Erythroblast (primary cell): ENCODE results near the gene LRP1B.

Source experiments
- DNase-seq, 2 experiments: peaks; one replicate each; lab custom pipeline; 2025; lab: John Stamatoyannopoulos, UW
- GATA1 ChIP-seq: IDR thresholded peaks from 2 replicates; pipeline ENCODE4 v1.6.1; 2011; ENCODE audit warnings: low read depth, mild to moderate bottlenecking, control low read depth, low read length, moderate library complexity
- POLR2A ChIP-seq: IDR thresholded peaks from 2 replicates; pipeline ENCODE4 v1.6.1; 2011; ENCODE audit warnings: mild to moderate bottlenecking, low read length

The LRP1B gene

DNA sequence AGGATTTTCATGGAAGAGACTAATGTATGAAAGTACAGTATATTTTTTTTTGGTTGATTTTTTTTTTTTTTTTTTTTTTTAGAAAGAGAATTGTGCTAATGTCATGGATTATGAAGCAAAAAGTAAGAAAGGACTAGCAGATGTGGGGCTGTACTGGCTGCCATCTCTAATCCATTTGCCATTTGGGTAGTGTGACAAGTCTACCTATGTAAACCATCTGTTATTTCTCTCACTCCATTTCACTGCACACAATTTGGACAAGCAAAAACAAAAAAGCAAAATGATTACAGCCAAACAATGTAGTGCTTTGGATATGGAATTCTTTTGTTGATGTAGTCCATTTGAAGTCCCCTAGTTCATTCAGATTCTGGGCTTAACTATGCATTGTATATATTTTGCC, 1355.4 kb downstream of the LRP1B start:
- DNase-seq = no peak
- TF ChIP-seq POLR2A (no peak), GATA1 (no peak)

DNA sequence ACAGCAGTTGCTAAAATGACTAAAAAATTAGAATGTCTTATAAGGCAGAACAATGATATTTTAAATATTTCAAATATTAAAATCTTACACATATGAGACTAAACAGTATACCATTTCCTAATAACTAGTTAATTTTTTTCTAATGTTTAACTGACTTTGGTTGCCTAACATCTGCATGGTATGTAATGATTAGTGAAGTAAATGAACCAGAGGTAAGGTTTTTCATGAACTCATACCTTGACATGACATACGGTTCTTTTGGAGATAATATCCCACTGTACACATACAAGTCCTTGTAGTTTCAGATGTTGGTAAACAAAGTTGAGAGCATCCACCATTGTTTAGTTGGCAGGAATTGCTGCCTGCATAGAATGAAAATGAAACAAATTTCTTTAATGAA, 1360.2 kb downstream of the LRP1B start:
- DNase-seq = no peak
- TF ChIP-seq GATA1 (no peak), POLR2A (no peak)

DNA sequence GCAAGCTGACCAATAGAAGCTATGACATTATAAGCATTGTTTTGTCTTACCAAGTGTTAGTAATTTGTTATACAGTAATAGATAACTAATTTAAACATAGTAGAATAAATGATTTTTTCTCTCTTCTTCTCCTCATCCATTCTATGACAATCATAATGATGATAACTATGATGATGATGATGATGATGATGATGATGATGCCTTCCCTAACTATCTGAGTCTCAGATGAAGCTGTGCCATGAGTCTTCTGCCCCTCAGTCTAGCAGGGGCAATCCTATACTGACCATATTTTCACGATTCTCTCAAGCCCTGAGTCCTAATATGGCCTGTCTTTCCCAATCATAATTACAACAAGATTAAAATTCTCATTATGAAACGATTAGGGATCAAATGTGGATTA, 1369.0 kb downstream of the LRP1B start:
- DNase-seq = no peak

DNA sequence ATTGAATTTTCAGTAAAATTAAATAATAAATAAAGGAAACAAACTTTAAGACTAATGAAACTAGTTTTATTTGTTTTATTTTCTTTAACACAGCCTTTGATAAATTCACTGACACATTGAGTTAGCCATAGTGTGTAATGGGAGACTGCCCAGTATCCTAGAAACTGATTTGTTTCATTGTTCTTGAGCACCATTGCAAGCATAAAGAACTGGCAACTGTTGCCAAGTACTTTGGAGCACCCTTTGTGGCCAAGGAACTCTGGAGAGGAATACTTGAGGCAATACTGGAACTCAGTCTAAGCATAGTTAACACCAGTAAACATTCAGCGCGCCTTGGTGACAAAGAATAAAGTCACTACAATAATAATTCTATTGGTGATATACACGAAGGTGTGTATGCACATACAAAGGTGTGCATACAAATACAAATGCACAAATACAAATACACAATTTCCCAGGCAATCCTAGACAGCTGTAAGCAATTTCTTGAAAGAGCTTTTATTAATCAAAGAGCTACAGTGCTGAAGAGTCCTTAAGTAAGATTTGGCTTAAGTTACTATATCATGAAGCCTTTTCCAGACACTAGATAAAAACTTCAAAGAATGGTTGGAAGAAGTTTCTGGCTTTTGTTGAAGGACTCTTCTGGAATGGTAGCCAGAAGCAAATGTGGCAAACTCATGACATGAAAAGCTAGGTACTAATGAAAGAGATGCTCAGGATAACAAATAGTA, 1371.2 kb downstream of the LRP1B start:
- TF ChIP-seq POLR2A = no peak
- TF ChIP-seq GATA1 = no peak
- DNase-seq = no peak

More for the DNA sequence above, 1369.0 kb downstream of the LRP1B start:
- TF ChIP-seq POLR2A = no peak
- TF ChIP-seq GATA1 = no peak

DNA sequence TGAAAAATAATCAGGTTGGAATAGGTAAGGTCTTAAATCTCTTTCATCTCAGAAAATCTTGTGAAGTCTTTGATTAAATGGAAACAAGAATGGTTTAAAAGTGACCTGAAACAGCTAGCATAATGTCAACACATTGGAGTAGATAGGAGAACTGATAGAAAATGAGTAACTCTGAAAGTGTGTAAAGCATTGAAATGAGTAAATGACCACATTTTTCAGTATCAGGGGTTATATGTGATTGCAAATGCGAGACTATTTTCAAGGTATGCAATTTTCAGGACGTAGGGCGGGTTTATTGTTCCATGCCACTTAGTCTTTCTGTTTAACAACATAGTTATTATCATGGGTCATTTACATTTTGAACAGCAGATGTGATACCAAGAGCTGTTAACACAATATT, 1383.2 kb downstream of the LRP1B start:
- no peak for DNase-seq
- TF ChIP-seq POLR2A (no peak), GATA1 (no peak)

DNA sequence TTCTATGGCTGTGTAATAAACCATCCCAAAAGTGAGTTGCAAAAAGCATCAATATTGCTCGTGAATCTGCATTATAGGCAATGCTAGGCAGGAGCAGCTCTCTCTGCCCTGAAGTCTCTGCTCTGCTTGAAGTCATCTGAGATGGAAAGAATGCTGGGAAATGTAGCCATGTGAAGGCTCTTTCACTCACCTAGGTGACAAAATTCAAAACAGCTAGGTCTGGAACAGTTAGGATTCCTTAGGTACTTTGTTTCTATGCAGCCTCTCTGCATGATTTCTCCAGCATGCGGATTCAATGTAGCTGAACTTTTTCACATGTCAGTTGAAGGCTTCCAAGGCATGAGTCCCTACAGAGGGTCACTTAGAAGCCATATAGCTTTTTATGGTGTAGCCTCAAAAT, 1383.7 kb downstream of the LRP1B start:
- TF ChIP-seq GATA1 = no peak
- TF ChIP-seq POLR2A = no peak
- no peak for DNase-seq

DNA sequence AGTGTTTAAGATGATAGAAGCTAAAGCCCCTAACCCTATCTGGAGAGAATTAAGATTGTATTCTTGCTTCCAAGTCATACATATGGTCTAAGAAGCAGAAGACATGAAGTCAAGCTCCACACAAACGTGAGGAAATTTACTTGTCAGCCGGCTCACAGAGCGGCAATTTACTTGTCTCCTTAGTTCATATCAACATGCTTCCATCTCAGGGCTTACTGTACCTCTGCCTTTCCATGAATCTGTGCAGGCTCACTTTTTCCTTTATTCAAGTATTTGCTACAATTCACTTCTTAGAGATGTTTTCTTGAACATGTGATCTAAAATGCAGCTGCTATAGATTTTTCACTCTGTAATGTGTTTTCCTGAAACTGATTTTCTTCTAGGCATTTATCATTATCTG, 1386.4 kb downstream of the LRP1B start:
- TF ChIP-seq GATA1 (no peak), POLR2A (no peak)
- DNase-seq = no peak

DNA sequence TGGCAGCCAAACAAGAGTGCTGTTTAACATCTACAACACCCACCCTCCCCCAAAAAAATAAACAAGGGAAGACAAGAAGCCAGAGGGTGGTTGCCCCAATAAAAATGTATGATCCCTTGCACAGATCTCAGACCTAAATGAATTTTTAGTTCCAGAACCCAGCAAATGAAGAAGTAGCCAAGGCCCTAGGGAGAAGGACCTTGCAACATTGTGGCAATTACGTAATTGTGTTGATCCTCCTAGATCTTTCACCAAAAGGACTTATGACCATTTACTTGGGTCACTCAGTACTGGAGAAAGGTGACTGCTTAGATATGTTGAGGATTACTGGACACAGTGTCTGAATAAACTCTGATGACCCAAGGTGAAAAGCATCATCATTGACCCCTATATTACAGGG, 1393.8 kb downstream of the LRP1B start:
- no peak for DNase-seq
- TF ChIP-seq POLR2A (no peak), GATA1 (no peak)

DNA sequence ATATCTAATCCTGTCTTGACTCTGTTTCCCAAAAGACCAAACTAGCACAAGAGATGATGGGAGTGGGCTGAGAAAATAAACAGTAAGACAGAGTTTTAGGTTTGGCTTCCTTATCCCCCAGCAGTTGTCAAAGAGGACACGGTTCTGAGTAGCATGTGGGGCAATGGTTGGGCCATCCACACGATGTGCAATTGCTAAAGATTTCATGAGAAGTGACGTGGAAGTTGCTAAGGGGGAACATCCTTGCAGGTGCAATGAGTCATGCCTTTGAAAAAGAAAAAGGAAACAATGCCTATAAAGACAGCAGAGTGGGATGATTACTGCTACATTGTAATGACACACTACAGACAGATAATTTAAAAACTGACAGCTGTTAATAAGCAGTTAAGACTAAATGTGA, 1395.8 kb downstream of the LRP1B start:
- DNase-seq = no peak
- no peak for TF ChIP-seq POLR2A
- TF ChIP-seq GATA1 = no peak

DNA sequence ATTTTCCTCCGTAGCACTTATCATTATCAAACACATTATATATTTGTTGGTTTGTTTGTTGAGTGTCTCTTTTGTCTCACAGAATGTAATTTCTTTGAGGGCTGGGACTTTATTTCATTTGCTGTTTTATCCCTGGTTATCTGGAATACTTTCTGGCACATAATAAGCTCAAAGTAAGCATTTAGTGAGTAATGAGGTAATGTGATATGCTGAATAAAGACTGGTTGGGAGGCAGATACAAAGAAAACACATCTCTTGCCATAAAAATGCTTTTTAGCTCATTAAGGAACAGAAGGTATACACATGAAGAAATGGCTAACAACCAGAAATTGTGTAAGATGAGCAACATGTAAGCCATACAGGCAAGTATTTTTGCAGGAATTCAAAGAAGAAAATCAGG, 1411.8 kb downstream of the LRP1B start:
- DNase-seq = no peak
- TF ChIP-seq POLR2A (no peak), GATA1 (no peak)

DNA sequence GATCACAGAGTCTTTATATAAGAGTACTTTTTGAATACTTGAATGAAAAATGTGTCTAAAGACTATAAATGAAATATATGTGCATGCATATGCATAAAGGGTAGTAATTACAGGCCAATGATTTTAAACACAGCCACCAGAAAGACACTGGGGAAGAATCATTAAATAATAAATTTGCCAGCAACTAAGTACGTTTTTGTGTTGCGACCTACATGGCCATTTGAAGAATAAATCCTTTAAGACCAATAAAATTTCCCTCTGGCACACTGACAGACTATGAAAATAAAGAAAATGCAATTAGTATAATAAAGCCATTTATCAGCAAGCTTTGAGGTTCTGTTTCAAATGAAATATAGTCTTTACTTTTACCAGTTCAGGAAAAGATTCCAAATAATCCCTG, 1413.3 kb downstream of the LRP1B start:
- TF ChIP-seq GATA1 (no peak), POLR2A (no peak)
- no peak for DNase-seq

DNA sequence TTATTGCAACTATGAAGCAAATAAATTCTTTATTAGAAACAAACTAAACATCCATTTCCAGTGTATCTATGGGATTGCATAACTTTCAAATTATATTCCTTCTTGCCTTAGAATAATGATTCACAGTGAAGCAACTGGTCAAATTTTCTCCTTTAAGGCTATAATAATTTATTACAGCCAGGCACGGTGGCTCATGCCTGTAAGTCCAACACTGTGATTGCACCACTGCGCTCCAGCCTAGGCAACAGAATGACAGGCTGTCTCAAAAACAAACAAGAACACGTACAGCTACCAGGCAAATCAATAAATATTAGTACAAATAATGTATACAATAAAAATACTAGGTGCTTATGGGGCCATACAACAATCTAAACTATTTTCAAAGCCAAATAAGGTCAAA, 1416.2 kb downstream of the LRP1B start:
- no peak for DNase-seq
- TF ChIP-seq GATA1 (no peak), POLR2A (no peak)

DNA sequence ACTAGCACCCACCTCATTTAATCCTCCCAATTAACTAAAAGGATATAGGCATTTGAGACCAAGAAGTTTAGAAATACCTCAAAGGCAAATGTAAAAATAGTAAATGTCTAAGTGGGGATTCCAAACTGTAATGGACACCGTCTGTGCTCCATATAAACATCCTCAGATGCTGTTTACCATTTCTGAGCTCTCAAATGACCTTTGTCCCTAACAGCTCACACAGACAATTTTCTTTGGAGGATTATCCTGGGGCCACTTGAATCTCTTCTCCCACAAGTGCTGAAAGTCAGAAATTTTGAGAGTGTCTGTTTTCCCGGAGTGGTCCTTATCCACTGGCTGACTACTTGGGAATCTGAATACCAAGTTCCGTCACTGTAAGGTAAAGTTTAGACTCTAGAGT, 1418.9 kb downstream of the LRP1B start:
- DNase-seq = no peak
- TF ChIP-seq GATA1 = no peak
- no peak for TF ChIP-seq POLR2A

DNA sequence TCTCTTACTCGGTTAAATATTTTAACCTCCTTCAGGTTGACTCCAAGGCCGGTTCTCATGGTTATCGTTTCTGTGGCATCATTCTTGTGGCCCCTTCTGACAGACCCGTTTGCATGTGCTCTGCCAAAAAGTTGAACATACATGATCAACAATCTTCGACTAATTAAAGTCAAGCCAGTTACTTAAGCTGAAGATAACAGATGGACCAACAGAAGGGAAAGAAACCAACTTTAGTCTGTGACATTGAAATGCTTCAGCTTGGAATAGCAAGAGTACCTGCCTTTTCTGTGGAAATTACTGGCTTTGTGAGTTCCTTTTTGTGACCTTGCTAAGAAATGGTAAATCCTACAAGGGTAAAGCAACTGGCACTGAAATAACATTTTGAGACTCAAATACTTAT, 1429.1 kb downstream of the LRP1B start:
- DNase-seq = no peak
- TF ChIP-seq POLR2A = no peak
- no peak for TF ChIP-seq GATA1

DNA sequence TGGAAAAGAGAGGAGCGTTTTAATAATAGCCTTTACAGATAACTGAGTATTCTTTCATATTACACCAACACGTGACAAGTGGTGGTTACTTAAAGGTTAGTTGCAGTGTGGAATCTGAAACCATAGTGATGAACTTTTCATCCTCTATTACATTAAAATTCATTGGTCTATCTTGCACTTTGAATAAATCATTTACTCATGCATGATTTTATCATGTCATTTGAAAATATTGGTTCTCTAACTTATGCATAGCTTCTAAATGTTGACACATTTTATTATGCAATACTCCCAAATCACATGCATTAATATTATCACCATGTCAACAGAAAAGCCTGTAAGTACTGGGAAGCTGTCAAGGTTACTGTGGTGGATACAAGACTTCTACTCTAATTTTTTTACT, 1432.2 kb downstream of the LRP1B start:
- DNase-seq = no peak
- no peak for TF ChIP-seq GATA1
- TF ChIP-seq POLR2A = no peak
